ENCODE measurements around the gene TAS1R3. TPM values are rescaled to one million over a fixed set of nuclear protein-coding genes. Genes with fewer than 3 reads are reported as not detected.

The TAS1R3 gene
- total RNA-seq, 2 experiments from 2014 or later = 0.99 to 1.1 TPM

DNA sequence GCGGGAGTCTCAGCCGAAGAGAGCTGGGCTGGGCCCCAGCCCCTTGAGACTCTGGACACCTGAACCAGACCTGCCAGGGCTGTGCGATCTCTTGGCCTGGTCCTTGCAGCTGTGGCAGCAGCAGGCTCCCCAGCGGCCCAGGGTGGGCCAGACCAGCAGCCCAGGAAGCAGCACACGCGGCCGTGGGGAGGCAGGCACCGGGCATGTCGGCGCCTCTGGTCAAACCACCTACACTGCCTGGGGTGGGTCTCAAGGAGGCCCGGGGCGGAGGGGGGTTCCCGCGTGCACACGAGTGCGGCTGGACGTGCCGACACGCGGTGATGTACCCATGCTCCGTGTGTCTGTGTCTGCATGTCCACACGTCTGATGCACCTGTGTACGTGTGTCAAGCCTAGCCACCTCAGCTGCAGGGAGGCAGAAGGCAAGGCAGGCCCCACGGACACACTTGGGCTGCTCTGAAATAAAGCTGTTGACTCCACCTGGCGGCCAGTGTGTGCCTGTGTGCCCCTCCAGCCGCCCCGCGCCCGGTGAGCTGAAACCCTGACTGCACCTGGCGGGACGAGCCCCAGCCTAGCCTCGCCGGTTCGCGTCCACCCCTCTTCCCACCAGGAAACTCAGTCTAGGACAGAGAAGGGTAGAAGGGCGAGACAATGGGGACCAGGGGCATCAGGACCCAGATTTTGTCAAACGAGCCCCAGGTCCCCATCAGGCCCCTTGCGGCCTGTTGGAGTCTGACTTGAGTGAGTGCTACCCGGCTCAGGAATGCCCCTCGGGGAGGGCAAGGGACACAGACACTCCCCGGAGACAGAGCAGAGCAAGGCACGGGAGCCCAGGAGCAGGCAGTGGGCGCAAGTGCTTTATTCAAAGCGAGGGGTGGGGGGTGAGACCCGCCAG lies 39.3 kb upstream of the TAS1R3 start:
- H3K4me3 ChIP-seq (ENCODE audit: low read depth, low read length, poor library complexity, severe bottlenecking) = no peak overlapping the region
- no peaks in the 10 kb centered on the region for H3K79me2 ChIP-seq (ENCODE audit: insufficient read depth, low read depth, low read length)
- ChIA-PET POLR2A (no interaction called here), CTCF (ENCODE audit: unreplicated experiment) (interaction anchor here (0.5 to 1.1 kb wide), 5 partner anchors 8 to 1125 kb away, joined by 3 to 5 read pairs (median 4); no protein-coding TSS in a partner anchor)
- no peak overlapping the region for H3K27ac ChIP-seq (ENCODE audit: low read depth, low read length, poor library complexity, severe bottlenecking)
- intact Hi-C loops (cut with micrococcal nuclease; ENCODE audit: unreplicated experiment) = loop anchor here (2.0 kb wide), 2 partner anchors 169 to 259 kb away; no protein-coding TSS in a partner anchor
- peak; percentile 85 for DNase-seq (ENCODE audit: low spot score)
- H3K4me1 ChIP-seq (ENCODE audit: insufficient read depth, low read length, poor library complexity, severe bottlenecking) = no peaks in the 10 kb centered on the region
- TF ChIP-seq EZH2phosphoT487 (IDR thresholded peaks at IDR 0.05; ENCODE audit: borderline replicate concordance, low read depth, low read length) = no peak
- TF ChIP-seq, protein P1, sequence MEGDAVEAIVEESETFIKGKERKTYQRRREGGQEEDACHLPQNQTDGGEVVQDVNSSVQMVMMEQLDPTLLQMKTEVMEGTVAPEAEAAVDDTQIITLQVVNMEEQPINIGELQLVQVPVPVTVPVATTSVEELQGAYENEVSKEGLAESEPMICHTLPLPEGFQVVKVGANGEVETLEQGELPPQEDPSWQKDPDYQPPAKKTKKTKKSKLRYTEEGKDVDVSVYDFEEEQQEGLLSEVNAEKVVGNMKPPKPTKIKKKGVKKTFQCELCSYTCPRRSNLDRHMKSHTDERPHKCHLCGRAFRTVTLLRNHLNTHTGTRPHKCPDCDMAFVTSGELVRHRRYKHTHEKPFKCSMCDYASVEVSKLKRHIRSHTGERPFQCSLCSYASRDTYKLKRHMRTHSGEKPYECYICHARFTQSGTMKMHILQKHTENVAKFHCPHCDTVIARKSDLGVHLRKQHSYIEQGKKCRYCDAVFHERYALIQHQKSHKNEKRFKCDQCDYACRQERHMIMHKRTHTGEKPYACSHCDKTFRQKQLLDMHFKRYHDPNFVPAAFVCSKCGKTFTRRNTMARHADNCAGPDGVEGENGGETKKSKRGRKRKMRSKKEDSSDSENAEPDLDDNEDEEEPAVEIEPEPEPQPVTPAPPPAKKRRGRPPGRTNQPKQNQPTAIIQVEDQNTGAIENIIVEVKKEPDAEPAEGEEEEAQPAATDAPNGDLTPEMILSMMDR (conservative IDR thresholded peaks at IDR 0.05; ENCODE audit: low read length) = peak; percentile 85
- H3K9me3 ChIP-seq (ENCODE audit: low read length) = no peaks in the 10 kb centered on the region
- H3K36me3 ChIP-seq (ENCODE audit: insufficient read depth, low read length) = no peaks in the 10 kb centered on the region
- no peaks in the 10 kb centered on the region for H4K20me1 ChIP-seq (ENCODE audit: insufficient read depth, low read length)
- H2AFZ ChIP-seq (ENCODE audit: low read length) = no peak overlapping the region
- no peak overlapping the region for H3K4me2 ChIP-seq (ENCODE audit: low read length)
- BruUV-seq (replicated peaks) = no TSS peak
- no peaks in the 10 kb centered on the region for H3K9me2 ChIP-seq (ENCODE audit: insufficient read depth, low read length)

DNA sequence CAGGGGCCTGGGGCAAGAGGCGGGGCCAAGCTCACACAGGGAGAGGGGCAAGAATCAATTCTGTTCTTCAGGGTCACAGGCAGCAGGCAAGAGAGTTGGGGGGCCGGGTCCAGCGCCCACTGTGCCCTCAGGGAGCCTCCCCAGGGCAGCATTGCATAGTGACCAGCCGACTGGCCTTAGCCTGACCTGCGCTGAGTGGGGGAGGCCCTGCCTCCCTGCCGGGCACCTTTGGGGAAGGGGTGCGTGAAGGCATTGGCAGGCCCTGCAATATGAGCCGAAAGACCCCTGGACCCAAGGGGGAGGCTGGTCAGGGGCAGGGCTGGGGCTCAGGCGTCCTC lies 38.7 kb upstream of the TAS1R3 start:
- intact Hi-C loops (cut with micrococcal nuclease; ENCODE audit: unreplicated experiment) = loop anchor here (2.0 kb wide), 1 partner anchor 170 kb away; no protein-coding TSS in a partner anchor
- Histone ChIP-seq H3K4me3 (ENCODE audit: low read depth, low read length, poor library complexity, severe bottlenecking) (no peak overlapping the region), H3K36me3 (ENCODE audit: insufficient read depth, low read length) (no peaks in the 10 kb centered on the region), H4K20me1 (ENCODE audit: insufficient read depth, low read length) (no peaks in the 10 kb centered on the region), H3K9me2 (ENCODE audit: insufficient read depth, low read length) (no peaks in the 10 kb centered on the region), H2AFZ (ENCODE audit: low read length) (no peak overlapping the region), H3K79me2 (ENCODE audit: insufficient read depth, low read depth, low read length) (no peaks in the 10 kb centered on the region), H3K9me3 (ENCODE audit: low read length) (no peaks in the 10 kb centered on the region), H3K27ac (ENCODE audit: low read depth, low read length, poor library complexity, severe bottlenecking) (no peak overlapping the region), H3K4me1 (ENCODE audit: insufficient read depth, low read length, poor library complexity, severe bottlenecking) (no peaks in the 10 kb centered on the region), H3K4me2 (ENCODE audit: low read length) (no peak overlapping the region)
- DNase-seq (ENCODE audit: low spot score) = no peak
- no TSS peak for BruUV-seq (replicated peaks)
- TF ChIP-seq, protein P1 (conservative IDR thresholded peaks at IDR 0.05; ENCODE audit: low read length) = no peak
- no peak for TF ChIP-seq EZH2phosphoT487 (IDR thresholded peaks at IDR 0.05; ENCODE audit: borderline replicate concordance, low read depth, low read length)
- ChIA-PET CTCF (ENCODE audit: unreplicated experiment) (interaction anchor here (0.5 to 1.1 kb wide), 3 partner anchors 8 to 1125 kb away, joined by 3 to 5 read pairs (median 4); no protein-coding TSS in a partner anchor), POLR2A (no interaction called here)

GRCh38 chr1:1292851-1293250 lies 38.2 kb upstream of the TAS1R3 start:
- no peak for TF ChIP-seq EZH2phosphoT487 (IDR thresholded peaks at IDR 0.05; ENCODE audit: borderline replicate concordance, low read depth, low read length)
- TF ChIP-seq, protein P1 (conservative IDR thresholded peaks at IDR 0.05; ENCODE audit: low read length) = no peak
- no peak overlapping the region for H3K27ac ChIP-seq (ENCODE audit: low read depth, low read length, poor library complexity, severe bottlenecking)
- no peak overlapping the region for H3K4me2 ChIP-seq (ENCODE audit: low read length)
- H3K9me3 ChIP-seq (ENCODE audit: low read length) = no peaks in the 10 kb centered on the region
- no peaks in the 10 kb centered on the region for H3K79me2 ChIP-seq (ENCODE audit: insufficient read depth, low read depth, low read length)
- no peak overlapping the region for H2AFZ ChIP-seq (ENCODE audit: low read length)
- no peak for DNase-seq (ENCODE audit: low spot score)
- H3K36me3 ChIP-seq (ENCODE audit: insufficient read depth, low read length) = no peaks in the 10 kb centered on the region
- H3K9me2 ChIP-seq (ENCODE audit: insufficient read depth, low read length) = no peaks in the 10 kb centered on the region
- no peaks in the 10 kb centered on the region for H3K4me1 ChIP-seq (ENCODE audit: insufficient read depth, low read length, poor library complexity, severe bottlenecking)
- intact Hi-C loops (cut with micrococcal nuclease; ENCODE audit: unreplicated experiment) = loop anchor here (2.0 kb wide), 1 partner anchor 170 kb away; no protein-coding TSS in a partner anchor
- no TSS peak for BruUV-seq (replicated peaks)
- ChIA-PET POLR2A (no interaction called here), CTCF (ENCODE audit: unreplicated experiment) (no interaction called here)
- H4K20me1 ChIP-seq (ENCODE audit: insufficient read depth, low read length) = no peaks in the 10 kb centered on the region
- H3K4me3 ChIP-seq (ENCODE audit: low read depth, low read length, poor library complexity, severe bottlenecking) = no peak overlapping the region

All from OCI-LY7 (cell line).